HG03045 (cell line): Measurements from ENCODE around the gene PDZRN4.
"Not testable (repeated sequence)": the region's sequence is repeated elsewhere in the genome, so short reads cannot be mapped to it uniquely, and the experiment has no call there.

Source experiments
- ATAC-seq: cut with Tn5 transposase; IDR thresholded peaks from one replicate; pipeline ENCODE4 v1.9.1; 2021; ENCODE audit warnings: mild to moderate bottlenecking, moderate library complexity; ENCODE audit not compliant: unreplicated experiment

Gene PDZRN4

DNA sequence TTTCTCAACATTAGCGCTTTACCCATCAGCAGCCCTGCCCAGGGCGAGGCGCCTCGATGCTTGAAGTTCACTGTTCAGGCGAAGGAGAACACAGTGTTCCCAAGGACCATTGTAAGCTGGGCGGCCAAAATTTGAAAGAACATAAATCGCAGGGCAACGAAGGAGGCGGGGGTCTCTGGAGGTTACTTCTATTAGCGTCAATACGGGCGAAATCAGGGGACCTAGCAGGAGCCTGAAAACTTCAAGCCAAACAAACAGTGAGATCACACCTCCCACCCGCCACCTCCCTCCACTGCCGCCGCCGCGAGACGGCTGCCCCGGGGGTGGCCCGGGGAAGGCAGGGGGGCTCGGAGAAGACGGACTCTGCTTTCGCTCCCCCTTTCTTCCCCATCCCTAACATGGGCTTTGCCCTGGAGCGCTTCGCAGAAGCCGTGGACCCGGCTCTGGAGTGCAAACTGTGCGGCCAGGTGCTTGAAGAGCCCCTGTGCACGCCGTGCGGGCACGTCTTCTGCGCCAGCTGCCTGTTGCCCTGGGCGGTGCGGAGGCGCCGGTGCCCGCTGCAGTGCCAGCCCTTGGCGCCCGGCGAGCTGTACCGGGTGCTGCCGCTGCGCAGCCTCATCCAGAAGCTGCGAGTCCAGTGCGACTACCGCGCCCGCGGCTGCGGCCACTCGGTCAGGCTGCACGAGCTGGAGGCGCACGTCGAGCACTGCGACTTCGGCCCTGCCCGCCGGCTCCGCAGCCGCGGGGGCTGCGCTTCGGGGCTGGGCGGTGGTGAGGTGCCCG is at the start of gene PDZRN4:
TSS of gene PDZRN4 (plus strand) at position 263 of the 783 bp plus-strand sequence.
- ATAC-seq = no peak

DNA sequence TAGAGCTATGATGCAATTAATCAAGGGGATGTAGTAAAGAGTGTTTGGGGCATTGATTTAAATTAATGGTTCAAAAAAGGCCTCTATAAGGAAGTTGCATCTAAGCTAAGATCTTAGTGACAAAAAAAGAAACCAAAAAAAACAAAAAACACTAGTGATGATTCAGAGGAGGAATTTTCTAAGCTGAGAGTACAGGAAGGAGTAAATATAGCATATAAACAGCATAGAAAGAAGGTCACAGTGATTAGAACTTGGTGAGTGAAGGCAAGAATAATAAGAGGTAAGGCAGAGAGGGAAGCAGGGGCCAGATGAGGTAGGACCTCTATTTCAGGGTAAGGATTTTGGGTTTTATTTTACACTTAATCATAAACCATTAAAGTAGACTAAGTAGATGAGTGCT is 48.0 kb upstream of the PDZRN4 start:
- ATAC-seq = no peak

DNA sequence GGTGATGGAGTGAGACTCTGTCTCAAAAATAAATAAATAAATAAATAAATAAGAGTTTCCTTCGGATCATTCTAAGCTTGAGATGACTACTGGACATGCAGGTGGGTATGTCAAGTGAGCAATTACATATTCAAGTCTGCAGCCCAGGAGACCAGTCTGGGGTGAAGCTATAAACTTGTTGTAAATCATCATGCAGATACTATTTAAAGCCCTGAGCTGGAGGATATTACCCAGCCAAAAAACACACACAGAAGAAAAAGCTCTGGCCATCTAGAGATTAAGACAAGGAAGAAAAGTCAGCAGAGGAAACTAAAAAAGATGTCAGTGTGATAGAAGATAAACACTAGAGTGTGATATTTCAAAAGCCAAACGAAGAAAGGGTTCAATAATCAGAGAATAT is 47.0 kb upstream of the PDZRN4 start:
- no peak for ATAC-seq

DNA sequence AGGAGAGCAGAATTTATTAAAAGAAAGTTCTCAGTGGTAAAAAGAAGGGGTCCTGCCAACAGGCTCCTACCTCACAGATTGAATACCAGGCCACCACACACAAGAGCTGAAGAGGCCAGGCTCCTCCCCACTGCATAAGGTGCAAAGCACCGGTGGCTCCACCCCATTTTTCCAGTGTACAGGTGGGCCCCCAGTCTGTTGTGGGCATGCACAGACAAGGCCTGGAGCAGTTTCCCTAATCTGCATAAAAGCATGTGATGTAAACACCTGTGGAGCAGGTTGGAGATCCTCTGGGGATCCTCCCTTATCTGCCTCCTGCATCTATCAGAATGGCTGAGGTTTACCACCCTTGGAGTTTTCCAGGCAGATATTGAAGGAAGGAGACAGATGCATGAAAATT is 45.7 kb upstream of the PDZRN4 start:
- ATAC-seq = no peak

- no peak for ATAC-seq
Observed at GRCh38 chr12:41151793-41152192, 36.3 kb upstream of the PDZRN4 start.

DNA sequence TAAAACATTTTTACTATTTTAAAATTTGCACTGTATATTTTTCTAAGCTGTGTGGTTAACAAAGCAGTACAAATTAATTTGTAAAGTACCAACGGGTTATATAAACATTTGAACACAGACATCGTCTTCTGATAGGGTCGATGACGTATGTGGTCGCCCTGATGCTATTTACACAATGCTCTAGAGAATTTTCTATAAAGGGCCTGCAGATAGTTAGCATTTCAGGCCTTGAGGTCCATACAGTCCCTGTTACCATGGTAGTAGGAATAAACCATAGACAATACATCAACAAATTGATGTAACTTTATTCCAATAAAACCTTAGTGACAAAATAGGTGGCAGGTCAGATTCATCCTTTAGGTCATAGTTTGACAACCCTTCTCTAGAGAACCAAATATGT is 25.7 kb upstream of the PDZRN4 start:
- ATAC-seq = no peak

DNA sequence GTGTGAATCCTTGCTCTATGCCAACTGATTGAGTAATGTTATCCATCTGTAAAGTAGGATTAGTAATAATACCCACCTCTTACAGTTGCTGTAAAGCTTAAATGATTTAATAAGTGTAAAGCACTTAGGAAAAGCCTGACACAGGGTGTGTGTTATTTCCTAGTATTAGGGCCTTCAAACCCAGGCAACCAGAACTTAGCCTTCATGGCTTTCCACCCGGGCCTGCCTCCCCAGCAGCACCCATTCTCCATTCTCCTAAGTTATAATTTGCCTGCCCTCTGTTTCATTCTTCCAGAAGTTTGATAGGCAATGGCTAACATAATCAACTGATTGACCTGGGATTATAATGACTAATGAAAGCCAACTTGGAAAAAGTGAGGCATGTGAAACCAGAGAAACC is 20.4 kb upstream of the PDZRN4 start:
- ATAC-seq = no peak

- ATAC-seq = no peak
Observed at GRCh38 chr12:41174602-41175001, 13.5 kb upstream of the PDZRN4 start.

- ATAC-seq = not testable (repeated sequence)
Observed at GRCh38 chr12:41179507-41179906, 8.6 kb upstream of the PDZRN4 start.

DNA sequence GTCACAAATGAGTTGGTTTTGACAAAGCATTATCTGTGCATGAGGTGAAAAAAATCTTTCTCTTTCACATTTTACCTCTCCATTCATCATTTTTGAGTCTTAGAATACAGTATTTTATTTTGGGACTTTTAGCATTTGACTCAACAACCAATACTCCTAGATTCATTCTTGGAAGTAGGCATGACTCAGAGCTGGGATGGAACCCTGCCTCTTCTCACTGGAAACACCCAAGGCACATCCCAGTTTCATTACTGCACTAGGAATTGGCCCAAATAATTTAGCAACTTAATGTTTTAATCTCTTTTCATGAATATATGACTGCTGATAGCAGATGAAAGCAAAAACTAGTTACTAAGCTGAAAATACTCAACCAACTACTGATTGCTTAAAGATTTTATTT is 3.3 kb upstream of the PDZRN4 start:
- ATAC-seq = no peak

GRCh38 chr12:41186026-41186425 is 2.1 kb upstream of the PDZRN4 start:
- ATAC-seq = no peak

- ATAC-seq = no peak
Observed at GRCh38 chr12:41188841-41189394, 798 bp downstream of the PDZRN4 start.

GRCh38 chr12:41189395-41190251 is 1.5 kb downstream of the PDZRN4 start:
- no peak for ATAC-seq

- ATAC-seq = no peak
Observed at GRCh38 chr12:41190338-41190737, 2.2 kb downstream of the PDZRN4 start.

DNA sequence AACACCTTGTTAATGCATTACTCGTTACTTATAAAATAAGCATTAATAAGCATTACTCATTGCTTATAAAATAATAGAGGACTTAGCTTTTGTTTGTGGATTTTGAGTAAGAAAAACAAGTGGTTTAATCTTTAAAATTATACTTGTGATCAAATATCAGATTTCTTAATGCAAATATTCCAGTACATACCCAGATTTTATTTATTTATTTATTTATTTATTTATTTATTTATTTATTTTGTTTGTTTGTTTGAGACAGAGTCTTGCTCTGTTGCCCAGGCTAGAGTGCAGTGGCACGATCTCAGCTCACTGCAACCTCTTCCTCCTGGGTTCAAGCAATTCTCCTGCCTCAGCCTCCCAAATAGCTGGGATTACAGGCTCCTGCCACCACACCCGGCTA is 3.4 kb downstream of the PDZRN4 start:
- not testable (repeated sequence) for ATAC-seq

- no peak for ATAC-seq
Observed at GRCh38 chr12:41193311-41193710, 5.2 kb downstream of the PDZRN4 start.

DNA sequence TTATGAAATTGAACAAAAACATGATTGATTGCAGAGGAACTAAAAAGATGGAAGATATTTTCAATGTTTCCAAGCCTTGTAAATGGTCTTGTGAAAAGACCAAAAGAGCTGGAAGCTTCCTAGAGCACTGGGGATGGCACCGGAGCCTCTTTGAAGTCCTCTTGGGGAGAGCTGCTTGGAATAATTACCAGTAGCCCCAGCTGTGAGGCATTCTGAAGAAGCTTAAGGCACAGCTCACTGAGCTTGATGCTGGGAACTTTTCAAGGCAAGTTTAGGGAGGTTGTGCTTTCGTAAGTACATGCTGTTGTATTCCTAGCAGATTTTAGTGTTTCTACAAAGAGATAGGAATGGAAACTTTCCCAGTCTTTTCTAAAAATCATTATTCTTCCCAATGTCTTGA is 13.9 kb downstream of the PDZRN4 start:
- no peak for ATAC-seq

- no peak for ATAC-seq
Observed at GRCh38 chr12:41205070-41205709, 17.1 kb downstream of the PDZRN4 start.

DNA sequence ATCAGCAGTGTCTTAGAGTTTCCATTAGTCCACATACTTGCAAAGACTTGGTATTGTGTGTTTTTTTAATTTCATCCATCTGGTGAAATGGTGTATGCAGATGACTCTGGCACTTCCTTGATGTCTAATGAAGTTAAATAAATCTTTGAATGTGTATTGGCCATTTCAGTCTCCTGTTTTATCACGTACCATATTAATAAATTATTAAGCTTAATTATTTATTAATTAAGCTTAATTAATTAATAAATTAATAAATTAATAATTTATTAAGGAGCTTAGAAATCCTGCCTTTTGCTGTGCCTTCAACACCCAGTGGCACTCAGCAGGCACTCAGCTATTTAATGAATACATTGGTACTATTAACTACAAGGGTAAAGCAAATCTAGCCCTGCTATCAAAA is 18.2 kb downstream of the PDZRN4 start:
- no peak for ATAC-seq

- ATAC-seq = no peak
Observed at GRCh38 chr12:41211448-41211847, 23.3 kb downstream of the PDZRN4 start.

GRCh38 chr12:41212625-41213024 is 24.5 kb downstream of the PDZRN4 start:
- ATAC-seq = no peak
